GM12873 (cell line): ENCODE measurements around the gene USP32.

Source experiments
- CTCF ChIP-seq: IDR thresholded peaks from 2 replicates; pipeline ENCODE4 v1.5.1; 2012; ENCODE audit warnings: low read depth, mild to moderate bottlenecking, moderate library complexity, low read length, control low read depth; ENCODE audit not compliant: insufficient read depth; ENCODE audit errors: missing control alignments

Gene USP32

GRCh38 chr17:60363700-60364405 is 28.1 kb downstream of the USP32 start:
- no peak for TF ChIP-seq CTCF

- TF ChIP-seq CTCF: no peak
Observed at GRCh38 chr17:60362329-60362728, 29.6 kb downstream of the USP32 start.

GRCh38 chr17:60361889-60362288 is 30.0 kb downstream of the USP32 start:
- TF ChIP-seq CTCF: no peak

- TF ChIP-seq CTCF: no peak
Observed at GRCh38 chr17:60359415-60359814, 32.5 kb downstream of the USP32 start.

GRCh38 chr17:60358606-60359225 is 33.2 kb downstream of the USP32 start:
- no peak for TF ChIP-seq CTCF

GRCh38 chr17:60356940-60357339 is 35.0 kb downstream of the USP32 start:
- no peak for TF ChIP-seq CTCF

- TF ChIP-seq CTCF: no peak
Observed at GRCh38 chr17:60355663-60356594, 36.0 kb downstream of the USP32 start.
